Measurements from ENCODE around the gene CD80. TPM values are rescaled to one million over a fixed set of nuclear protein-coding genes. Genes with fewer than 3 reads are reported as not detected.
"Not testable (repeated sequence)": the region's sequence is repeated elsewhere in the genome, so short reads cannot be mapped to it uniquely, and the experiment has no call there.

CD80 gene
- total RNA-seq, 2 experiments from 2014 or later: 4.2 to 4.7 TPM

GRCh38 chr3:119590706-119591105 lies 31.3 kb upstream of the CD80 start:
- Mint-ChIP-seq H3K4me1 (peaks cover 24% of the 10 kb centered on the region), H3K4me3 (no peak overlapping the region), H3K27me3 (peaks cover 15% of the 10 kb centered on the region), H3K9me3 (peaks cover 10% of the 10 kb centered on the region), H3K27ac (no peak overlapping the region), H3K36me3 (peaks cover 10% of the 10 kb centered on the region)
- DNase-seq: no peak

- no peak overlapping the region for H3K4me3 Mint-ChIP-seq
- DNase-seq: no peak
- peaks cover 10% of the 10 kb centered on the region for H3K9me3 Mint-ChIP-seq
- no peak overlapping the region for H3K27ac Mint-ChIP-seq
- H3K36me3 Mint-ChIP-seq: peaks cover 10% of the 10 kb centered on the region
- H3K27me3 Mint-ChIP-seq: peaks cover 14% of the 10 kb centered on the region
- H3K4me1 Mint-ChIP-seq: peaks cover 24% of the 10 kb centered on the region
These were observed 29.8 kb upstream of the CD80 start for GRCh38 chr3:119589102-119589773.

- peak overlapping the region; percentile 62 for H3K27ac Mint-ChIP-seq
These were observed 28.7 kb upstream of the CD80 start for GRCh38 chr3:119588112-119588511.

GRCh38 chr3:119586733-119587172 lies 27.3 kb upstream of the CD80 start:
- peak overlapping the region; percentile 57 for H3K27ac Mint-ChIP-seq
- H3K27me3 Mint-ChIP-seq: peaks cover 4% of the 10 kb centered on the region
- peaks cover 30% of the 10 kb centered on the region for H3K4me1 Mint-ChIP-seq
- peaks cover 12% of the 10 kb centered on the region for H3K36me3 Mint-ChIP-seq
- no peak for DNase-seq
- H3K9me3 Mint-ChIP-seq: peaks cover 10% of the 10 kb centered on the region
- H3K4me3 Mint-ChIP-seq: no peak overlapping the region

More at GRCh38 chr3:119588112-119588511, 28.7 kb upstream of the CD80 start:
- peaks cover 10% of the 10 kb centered on the region for H3K9me3 Mint-ChIP-seq
- peak; percentile 41 for DNase-seq
- no peak overlapping the region for H3K4me3 Mint-ChIP-seq
- H3K36me3 Mint-ChIP-seq: peaks cover 10% of the 10 kb centered on the region
- peaks cover 8% of the 10 kb centered on the region for H3K27me3 Mint-ChIP-seq
- peaks cover 24% of the 10 kb centered on the region for H3K4me1 Mint-ChIP-seq

GRCh38 chr3:119585856-119586570 lies 26.6 kb upstream of the CD80 start:
- no peak for DNase-seq
- peaks cover 12% of the 10 kb centered on the region for H3K36me3 Mint-ChIP-seq
- H3K9me3 Mint-ChIP-seq: peaks cover 10% of the 10 kb centered on the region
- no peak overlapping the region for H3K4me3 Mint-ChIP-seq
- no peak overlapping the region for H3K27ac Mint-ChIP-seq
- peaks cover 4% of the 10 kb centered on the region for H3K27me3 Mint-ChIP-seq
- peaks cover 30% of the 10 kb centered on the region for H3K4me1 Mint-ChIP-seq

- peaks cover 7% of the 10 kb centered on the region for H3K27me3 Mint-ChIP-seq
- H3K36me3 Mint-ChIP-seq: peaks cover 12% of the 10 kb centered on the region
- no peak overlapping the region for H3K27ac Mint-ChIP-seq
- DNase-seq: no peak
- no peak overlapping the region for H3K4me3 Mint-ChIP-seq
- H3K9me3 Mint-ChIP-seq: peaks cover 6% of the 10 kb centered on the region
- peaks cover 31% of the 10 kb centered on the region for H3K4me1 Mint-ChIP-seq
These were observed 25.8 kb upstream of the CD80 start for GRCh38 chr3:119585208-119585607.

DNA sequence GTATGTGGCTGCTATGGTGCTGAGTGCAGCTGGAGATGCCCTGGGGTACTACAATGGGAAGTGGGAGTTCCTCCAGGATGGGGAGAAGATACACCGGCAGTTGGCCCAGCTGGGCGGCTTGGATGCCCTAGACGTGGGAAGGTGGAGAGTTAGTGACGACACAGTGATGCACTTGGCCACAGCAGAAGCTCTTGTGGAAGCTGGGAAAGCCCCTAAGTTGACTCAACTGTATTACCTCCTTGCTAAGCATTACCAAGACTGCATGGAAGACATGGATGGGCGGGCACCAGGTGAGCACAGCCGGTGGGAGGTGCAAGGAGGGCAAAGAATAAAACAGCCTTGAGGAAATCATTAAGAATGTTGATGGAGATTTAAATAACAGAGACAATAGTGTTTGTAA lies 22.8 kb upstream of the CD80 start:
- no peak overlapping the region for H3K4me3 Mint-ChIP-seq
- no peak overlapping the region for H3K27ac Mint-ChIP-seq
- peaks cover 7% of the 10 kb centered on the region for H3K27me3 Mint-ChIP-seq
- H3K36me3 Mint-ChIP-seq: peaks cover 1% of the 10 kb centered on the region
- DNase-seq: no peak
- peaks cover 21% of the 10 kb centered on the region for H3K4me1 Mint-ChIP-seq
- no peaks in the 10 kb centered on the region for H3K9me3 Mint-ChIP-seq

DNA sequence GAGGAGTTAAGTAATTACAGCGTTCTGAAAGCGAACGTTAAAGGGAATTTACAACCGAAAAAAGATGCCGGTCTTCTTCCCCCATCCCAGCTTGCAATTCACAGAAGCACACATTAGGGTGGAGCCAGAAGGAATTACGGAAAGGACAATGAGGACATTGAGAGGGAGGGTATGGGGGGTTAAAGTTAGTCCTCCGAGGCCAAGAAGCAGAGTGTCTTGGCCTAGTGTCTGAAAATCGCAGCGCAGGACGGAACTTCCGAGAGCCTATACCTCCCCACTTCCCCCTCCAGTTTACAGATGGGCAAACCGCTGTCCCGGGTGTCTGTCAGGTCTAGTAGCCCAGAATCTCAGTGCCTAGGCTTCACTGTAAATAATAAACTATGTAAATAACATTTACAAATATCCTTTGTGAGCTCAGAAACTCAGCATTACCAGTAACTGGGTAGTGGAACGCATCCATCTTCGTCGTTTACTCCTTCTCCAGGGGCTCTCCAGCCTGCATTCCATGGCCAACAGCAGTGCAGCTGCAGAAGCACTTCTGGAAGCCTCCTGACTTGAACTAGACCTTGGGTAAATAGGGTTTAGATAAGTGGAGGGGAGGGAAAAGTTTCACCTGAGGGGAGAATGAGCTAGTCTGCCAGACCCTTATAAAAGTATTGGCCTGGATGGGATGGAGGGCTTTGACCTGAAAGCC lies 20.8 kb upstream of the CD80 start:
- no peak for DNase-seq
- H3K27me3 Mint-ChIP-seq: peaks cover 7% of the 10 kb centered on the region
- no peaks in the 10 kb centered on the region for H3K9me3 Mint-ChIP-seq
- peak overlapping the region; percentile 93 for H3K4me3 Mint-ChIP-seq
- H3K36me3 Mint-ChIP-seq: peaks cover 1% of the 10 kb centered on the region
- H3K4me1 Mint-ChIP-seq: peaks cover 16% of the 10 kb centered on the region
- peak overlapping the region; percentile 90 for H3K27ac Mint-ChIP-seq

DNA sequence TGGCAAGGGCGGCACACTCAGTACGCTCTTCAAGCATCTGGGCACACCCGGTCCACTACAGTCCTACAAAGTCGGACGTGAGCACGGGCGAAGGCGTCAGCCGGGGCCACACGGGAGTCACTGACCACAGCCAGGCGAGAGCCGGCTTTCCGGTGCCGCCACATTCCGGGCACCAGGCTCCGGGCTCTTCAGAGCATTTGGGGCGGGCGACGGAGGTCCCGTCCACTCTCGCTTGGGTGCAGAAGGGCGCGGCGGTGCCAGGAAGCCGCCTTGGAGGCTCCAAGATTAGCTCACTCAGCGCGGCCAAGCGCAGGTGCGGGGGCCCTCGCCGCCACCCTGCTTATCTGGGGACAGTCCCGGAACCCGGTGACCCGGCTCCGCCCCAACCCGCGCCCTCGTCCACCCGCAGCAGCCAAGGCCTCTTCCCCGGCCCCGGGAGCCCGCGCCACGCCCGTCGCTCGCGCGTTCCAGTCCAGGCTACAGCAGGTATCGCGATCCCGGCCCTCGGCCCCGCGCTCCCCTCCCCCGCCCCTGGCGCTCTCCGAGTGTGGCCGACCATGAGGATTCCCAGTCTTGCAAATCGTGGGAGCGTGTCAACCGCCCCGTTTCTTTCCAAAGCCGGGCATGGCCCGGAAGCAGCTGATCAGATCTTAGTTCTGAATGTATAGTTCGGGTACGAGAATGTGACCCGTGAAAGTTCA lies 20.1 kb upstream of the CD80 start, which contains the start of gene ADPRH:
TSS of gene ADPRH (plus strand) at position 127 of the 701 bp plus-strand sequence. CDS start 2,678 bp downstream, outside the sequence.
- DNase-seq: peak; percentile 69
- Mint-ChIP-seq H3K4me1 (peaks cover 16% of the 10 kb centered on the region), H3K27me3 (peaks cover 9% of the 10 kb centered on the region), H3K4me3 (peak within 1 kb of the TSS; percentile 93), H3K27ac (peak within 1 kb of the TSS; percentile 90), H3K9me3 (no peaks in the 10 kb centered on the region), H3K36me3 (peaks cover 1% of the 10 kb centered on the region)

- H3K4me3 Mint-ChIP-seq: no peak overlapping the region
- H3K4me1 Mint-ChIP-seq: peaks cover 10% of the 10 kb centered on the region
- peaks cover 24% of the 10 kb centered on the region for H3K27me3 Mint-ChIP-seq
- H3K36me3 Mint-ChIP-seq: no peaks in the 10 kb centered on the region
- H3K27ac Mint-ChIP-seq: no peak overlapping the region
- no peaks in the 10 kb centered on the region for H3K9me3 Mint-ChIP-seq
- DNase-seq: no peak
These were observed 16.1 kb upstream of the CD80 start for GRCh38 chr3:119575507-119575906.

- Mint-ChIP-seq H3K27ac (no peak overlapping the region), H3K36me3 (no peaks in the 10 kb centered on the region), H3K4me1 (peaks cover 4% of the 10 kb centered on the region), H3K4me3 (no peak overlapping the region), H3K27me3 (peaks cover 34% of the 10 kb centered on the region), H3K9me3 (no peaks in the 10 kb centered on the region)
- DNase-seq: no peak
These were observed 12.3 kb upstream of the CD80 start for GRCh38 chr3:119571688-119572087.

GRCh38 chr3:119571230-119571629 lies 11.8 kb upstream of the CD80 start:
- no peaks in the 10 kb centered on the region for H3K36me3 Mint-ChIP-seq
- no peak overlapping the region for H3K4me3 Mint-ChIP-seq
- no peaks in the 10 kb centered on the region for H3K9me3 Mint-ChIP-seq

DNA sequence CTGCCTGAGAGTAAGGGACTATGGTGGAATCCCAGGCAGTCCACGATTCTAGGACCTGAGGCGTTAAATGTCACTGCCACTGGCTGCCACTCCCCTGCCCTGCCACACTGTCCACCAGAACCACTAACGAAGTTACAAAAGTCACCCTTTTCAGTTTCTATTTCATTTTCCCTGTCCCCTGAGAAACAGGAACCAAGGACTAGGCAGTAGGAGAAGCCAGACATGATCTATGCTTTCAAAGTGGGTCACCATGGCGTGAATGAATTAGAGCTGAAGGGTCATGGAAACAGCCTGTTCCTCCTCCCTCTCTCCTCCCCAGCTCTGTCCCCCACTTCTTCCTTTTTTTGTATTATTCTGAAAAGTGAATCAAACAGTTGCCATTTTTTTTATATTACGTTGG lies 10.8 kb upstream of the CD80 start:
- peaks cover 8% of the 10 kb centered on the region for H3K4me1 Mint-ChIP-seq
- no peaks in the 10 kb centered on the region for H3K36me3 Mint-ChIP-seq
- no peak overlapping the region for H3K27ac Mint-ChIP-seq
- H3K27me3 Mint-ChIP-seq: peaks cover 34% of the 10 kb centered on the region
- no peak for DNase-seq
- H3K9me3 Mint-ChIP-seq: no peaks in the 10 kb centered on the region
- H3K4me3 Mint-ChIP-seq: no peak overlapping the region

More at GRCh38 chr3:119571230-119571629, 11.8 kb upstream of the CD80 start:
- no peak overlapping the region for H3K27ac Mint-ChIP-seq
- DNase-seq: no peak
- H3K4me1 Mint-ChIP-seq: peaks cover 7% of the 10 kb centered on the region
- H3K27me3 Mint-ChIP-seq: peaks cover 34% of the 10 kb centered on the region

- no peak overlapping the region for H3K4me3 Mint-ChIP-seq
- no peaks in the 10 kb centered on the region for H3K36me3 Mint-ChIP-seq
- H3K27me3 Mint-ChIP-seq: peaks cover 30% of the 10 kb centered on the region
- peaks cover 2% of the 10 kb centered on the region for H3K9me3 Mint-ChIP-seq
- H3K27ac Mint-ChIP-seq: no peak overlapping the region
- no peak for DNase-seq
- peaks cover 8% of the 10 kb centered on the region for H3K4me1 Mint-ChIP-seq
These were observed 9.7 kb upstream of the CD80 start for GRCh38 chr3:119569156-119569555.

DNA sequence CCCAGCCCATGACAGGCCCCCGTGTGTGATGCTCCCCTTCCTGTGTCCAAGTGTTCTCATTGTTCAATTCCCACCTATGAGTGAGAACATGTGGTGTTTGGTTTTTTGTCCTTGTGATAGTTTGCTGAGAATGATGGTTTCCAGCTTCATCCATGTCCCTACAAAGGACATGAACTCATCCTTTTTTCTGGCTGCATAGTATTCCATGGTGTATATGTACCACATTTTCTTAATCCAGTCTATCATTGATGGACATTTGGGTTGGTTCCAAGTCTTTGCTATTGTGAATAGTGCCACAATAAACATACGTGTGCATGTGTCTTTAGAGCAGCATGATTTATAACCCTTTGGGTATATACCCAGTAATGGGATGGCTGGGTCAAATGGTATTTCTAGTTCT lies 3.9 kb upstream of the CD80 start:
- not testable (repeated sequence) for H3K36me3 Mint-ChIP-seq, DNase-seq, H3K27ac Mint-ChIP-seq, H3K4me3 Mint-ChIP-seq, H3K27me3 Mint-ChIP-seq, H3K9me3 Mint-ChIP-seq
- H3K4me1 Mint-ChIP-seq: peaks cover 29% of the 10 kb centered on the region

Measured in activated naive CD8-positive, alpha-beta T cell treated with anti-CD3 and anti-CD28 coated beads for 36 hours (primary cell).